ENCODE results near the gene NKD2.

DNA sequence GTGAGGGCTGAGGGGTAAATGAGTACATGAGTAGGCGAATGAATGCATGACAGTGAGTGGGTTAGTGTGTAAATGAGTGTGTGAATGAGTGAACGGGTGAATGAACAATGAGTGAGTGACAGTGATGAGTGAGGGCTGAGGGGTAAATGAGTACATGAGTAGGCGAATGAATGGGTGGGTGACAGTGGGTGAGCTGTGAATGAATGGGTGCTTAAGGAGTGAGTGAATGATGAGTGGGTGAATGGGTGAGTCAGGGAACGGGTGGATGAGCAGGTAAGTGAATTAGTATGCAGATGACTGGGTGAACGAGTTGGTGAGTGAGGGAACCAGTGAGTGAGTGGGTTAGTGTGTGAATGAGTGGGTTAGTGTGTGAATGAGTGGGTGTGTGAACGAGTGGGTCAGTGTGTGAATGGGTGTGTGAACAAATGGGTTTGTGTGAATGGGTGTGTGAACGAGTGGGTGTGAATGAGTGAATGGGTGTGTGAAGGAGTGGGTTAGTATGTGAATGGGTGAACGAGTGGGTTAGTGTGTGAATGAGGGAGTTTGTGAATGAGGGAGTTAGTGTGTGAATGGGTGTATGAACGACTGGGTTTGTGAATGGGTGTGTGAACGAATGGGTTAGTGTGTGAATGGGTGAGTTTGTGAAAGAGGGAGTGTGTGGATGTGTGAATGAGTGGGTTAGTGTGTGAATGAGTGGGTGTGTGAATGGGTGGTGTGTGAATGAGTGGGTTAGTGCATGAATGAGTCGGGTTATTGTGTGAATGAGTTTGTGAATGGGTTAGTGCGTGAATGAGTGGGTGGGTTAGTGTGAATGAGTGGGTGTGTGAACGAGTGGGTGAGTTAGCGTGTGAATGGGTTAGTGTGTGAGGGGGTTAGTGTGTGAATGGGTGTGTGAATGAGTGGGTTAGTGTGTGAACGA, 32.9 kb downstream of the NKD2 start:
- TF ChIP-seq EZH2 (IDR thresholded peaks at IDR 0.05; ENCODE audit: low read depth) = no peak
- TF ChIP-seq, protein P1, sequence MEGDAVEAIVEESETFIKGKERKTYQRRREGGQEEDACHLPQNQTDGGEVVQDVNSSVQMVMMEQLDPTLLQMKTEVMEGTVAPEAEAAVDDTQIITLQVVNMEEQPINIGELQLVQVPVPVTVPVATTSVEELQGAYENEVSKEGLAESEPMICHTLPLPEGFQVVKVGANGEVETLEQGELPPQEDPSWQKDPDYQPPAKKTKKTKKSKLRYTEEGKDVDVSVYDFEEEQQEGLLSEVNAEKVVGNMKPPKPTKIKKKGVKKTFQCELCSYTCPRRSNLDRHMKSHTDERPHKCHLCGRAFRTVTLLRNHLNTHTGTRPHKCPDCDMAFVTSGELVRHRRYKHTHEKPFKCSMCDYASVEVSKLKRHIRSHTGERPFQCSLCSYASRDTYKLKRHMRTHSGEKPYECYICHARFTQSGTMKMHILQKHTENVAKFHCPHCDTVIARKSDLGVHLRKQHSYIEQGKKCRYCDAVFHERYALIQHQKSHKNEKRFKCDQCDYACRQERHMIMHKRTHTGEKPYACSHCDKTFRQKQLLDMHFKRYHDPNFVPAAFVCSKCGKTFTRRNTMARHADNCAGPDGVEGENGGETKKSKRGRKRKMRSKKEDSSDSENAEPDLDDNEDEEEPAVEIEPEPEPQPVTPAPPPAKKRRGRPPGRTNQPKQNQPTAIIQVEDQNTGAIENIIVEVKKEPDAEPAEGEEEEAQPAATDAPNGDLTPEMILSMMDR (conservative IDR thresholded peaks at IDR 0.05) = no peak
